ENCODE results near the gene PTPRJ. TPM values are rescaled to one million over a fixed set of nuclear protein-coding genes. Genes with fewer than 3 reads are reported as not detected.

The PTPRJ gene
- total and polyA plus RNA-seq, 2 donors (not counting 3 experiments of a cell fraction or from before 2014, with no cell fraction given), result 3.1 to 7.7 TPM

DNA sequence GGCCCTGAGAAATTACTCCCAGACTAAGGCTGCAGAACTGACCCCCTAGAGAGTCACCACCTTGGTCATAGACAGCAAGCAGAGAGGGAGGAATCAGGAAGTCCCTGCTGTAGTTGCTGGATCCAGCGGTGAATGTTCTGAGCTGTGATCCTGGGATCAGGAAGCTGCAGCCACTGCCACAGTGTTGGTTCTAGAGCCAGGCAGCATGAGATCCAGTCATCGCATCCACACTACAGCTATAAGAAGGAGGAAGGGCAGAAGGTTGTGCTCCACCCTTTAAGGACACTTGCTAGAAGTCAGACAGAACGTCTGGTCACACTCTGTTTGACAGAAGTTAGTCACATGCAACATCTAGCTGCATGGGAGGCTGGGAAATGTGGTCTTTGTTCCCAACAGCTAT lies 131.5 kb downstream of the PTPRJ start:
- no peaks in the 10 kb centered on the region for H3K36me3 ChIP-seq (ENCODE audit: control insufficient read depth in 2 of 2, extremely low read depth in 1 of 2, insufficient read depth in 2 of 2, low read length in 2 of 2)
- H3K9me3 ChIP-seq (replicated peaks; ENCODE audit: control insufficient read depth, insufficient read depth, low read length), result no peaks in the 10 kb centered on the region
- ChIA-PET POLR2A (no interaction called here), CTCF (interaction anchor here (1.0 to 9.1 kb wide), 4 partner anchors 60 to 258 kb away, joined by 3 to 326 read pairs (median 5); no protein-coding TSS in a partner anchor)
- H4K20me1 ChIP-seq (replicated peaks; ENCODE audit: control insufficient read depth, extremely low read depth, insufficient read depth, low read length), result no peaks in the 10 kb centered on the region
- H3K9ac ChIP-seq (replicated peaks; ENCODE audit: extremely low read depth, insufficient read depth, low read length), result no peak overlapping the region
- H3K27me3 ChIP-seq (ENCODE audit: control insufficient read depth in 2 of 2, insufficient read depth in 2 of 2, low read length in 2 of 2), result no peaks in the 10 kb centered on the region
- no peak overlapping the region for H2AFZ ChIP-seq (ENCODE audit: low read depth, low read length)
- FAIRE-seq, result no peak
- no peak overlapping the region for H3K4me3 ChIP-seq (replicated peaks in 1 of 3; ENCODE audit: insufficient read depth in 1 of 3, low read depth in 1 of 3, low read length in 3 of 3)
- DNase-seq (ENCODE audit: low read depth, low spot score), result no peak
- no peaks in the 10 kb centered on the region for H3K79me2 ChIP-seq (ENCODE audit: control insufficient read depth, insufficient read depth, low read length)
- TF ChIP-seq GATA2 (IDR thresholded peaks at IDR 0.05; ENCODE audit: insufficient read depth, insufficient read length, low read depth, low read length), result no peak
- no peak for TF ChIP-seq POLR2A (IDR thresholded peaks at IDR 0.05; ENCODE audit: low read depth, low read length)
- TF ChIP-seq, protein P1, sequence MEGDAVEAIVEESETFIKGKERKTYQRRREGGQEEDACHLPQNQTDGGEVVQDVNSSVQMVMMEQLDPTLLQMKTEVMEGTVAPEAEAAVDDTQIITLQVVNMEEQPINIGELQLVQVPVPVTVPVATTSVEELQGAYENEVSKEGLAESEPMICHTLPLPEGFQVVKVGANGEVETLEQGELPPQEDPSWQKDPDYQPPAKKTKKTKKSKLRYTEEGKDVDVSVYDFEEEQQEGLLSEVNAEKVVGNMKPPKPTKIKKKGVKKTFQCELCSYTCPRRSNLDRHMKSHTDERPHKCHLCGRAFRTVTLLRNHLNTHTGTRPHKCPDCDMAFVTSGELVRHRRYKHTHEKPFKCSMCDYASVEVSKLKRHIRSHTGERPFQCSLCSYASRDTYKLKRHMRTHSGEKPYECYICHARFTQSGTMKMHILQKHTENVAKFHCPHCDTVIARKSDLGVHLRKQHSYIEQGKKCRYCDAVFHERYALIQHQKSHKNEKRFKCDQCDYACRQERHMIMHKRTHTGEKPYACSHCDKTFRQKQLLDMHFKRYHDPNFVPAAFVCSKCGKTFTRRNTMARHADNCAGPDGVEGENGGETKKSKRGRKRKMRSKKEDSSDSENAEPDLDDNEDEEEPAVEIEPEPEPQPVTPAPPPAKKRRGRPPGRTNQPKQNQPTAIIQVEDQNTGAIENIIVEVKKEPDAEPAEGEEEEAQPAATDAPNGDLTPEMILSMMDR (IDR thresholded peaks at IDR 0.05; ENCODE audit: extremely low read depth in 1 of 2, insufficient read depth in 1 of 2, low read depth in 1 of 2, low read length in 2 of 2), result no peak
- no peak for TF ChIP-seq POLR2AphosphoS5 (IDR thresholded peaks at IDR 0.05; ENCODE audit: insufficient read depth, low read depth, low read length)
- TF ChIP-seq, protein P2, sequence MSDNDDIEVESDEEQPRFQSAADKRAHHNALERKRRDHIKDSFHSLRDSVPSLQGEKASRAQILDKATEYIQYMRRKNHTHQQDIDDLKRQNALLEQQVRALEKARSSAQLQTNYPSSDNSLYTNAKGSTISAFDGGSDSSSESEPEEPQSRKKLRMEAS (IDR thresholded peaks at IDR 0.05; ENCODE audit: insufficient read depth, insufficient read length), result no peak
- TF ChIP-seq FOS (IDR thresholded peaks at IDR 0.05; ENCODE audit: borderline replicate concordance, insufficient read depth, low read length), result no peak
- no peak for TF ChIP-seq EZH2 (IDR thresholded peaks at IDR 0.05; ENCODE audit: borderline replicate concordance, low read depth, low read length, severe bottlenecking)
- no peak for TF ChIP-seq JUN (IDR thresholded peaks at IDR 0.05; ENCODE audit: borderline replicate concordance, insufficient read depth, insufficient read length, low read depth)
- no peak for TF ChIP-seq MYC (IDR thresholded peaks at IDR 0.05; ENCODE audit: low read depth, low read length)
- intact Hi-C loops (cut with micrococcal nuclease) (loop anchor here (5.0 kb wide), 1 partner anchor 345 kb away; the partner anchor contains the start of gene FNBP4), dilution Hi-C loops (cut with MboI; ENCODE audit: extremely low pct_ligation_motif_present, low sequenced_read_pairs) (no loop called here)
- no peaks in the 10 kb centered on the region for H3K9me1 ChIP-seq (replicated peaks; ENCODE audit: control insufficient read depth, extremely low read depth, insufficient read depth, low read length)
- no peak overlapping the region for H3K4me2 ChIP-seq (ENCODE audit: insufficient read depth, low read length)
- no TSS peak for BruUV-seq (replicated peaks)
- H3K27ac ChIP-seq (ENCODE audit: insufficient read depth, low read depth, low read length), result no peak overlapping the region
- H3K4me1 ChIP-seq (ENCODE audit: control insufficient read depth, extremely low read depth, insufficient read depth, low read length), result peaks cover 4% of the 10 kb centered on the region

All from endothelial cell of umbilical vein (primary cell).